HG02870 (cell line): ENCODE results near the gene MKRN2.
"Not testable (repeated sequence)": the region's sequence is repeated elsewhere in the genome, so short reads cannot be mapped to it uniquely, and the experiment has no call there.

Source experiments
- ATAC-seq: cut with Tn5 transposase; IDR thresholded peaks from one replicate; pipeline ENCODE4 v1.9.1; 2021; ENCODE audit warnings: mild to moderate bottlenecking, moderate library complexity; ENCODE audit not compliant: unreplicated experiment

MKRN2 gene

DNA sequence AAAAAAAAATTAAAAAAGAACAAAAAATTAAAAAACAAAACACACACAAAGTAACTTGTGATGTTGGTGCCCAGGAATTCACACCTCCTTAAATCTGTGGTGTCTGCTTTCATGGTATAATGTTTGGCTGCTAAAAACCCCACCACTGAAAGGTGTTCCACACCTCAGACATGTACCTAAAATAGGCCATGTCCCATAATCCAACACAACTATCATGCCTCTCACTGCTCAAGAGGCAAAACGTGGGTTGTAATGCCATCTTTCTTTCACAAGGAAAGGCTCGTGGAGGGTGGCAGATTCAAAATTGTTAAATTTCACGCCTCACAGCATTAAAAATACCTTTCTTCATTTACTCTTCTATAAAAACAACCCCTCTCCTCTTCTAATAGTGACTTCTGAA lies 29.5 kb downstream of the MKRN2 start:
- no peak for ATAC-seq

DNA sequence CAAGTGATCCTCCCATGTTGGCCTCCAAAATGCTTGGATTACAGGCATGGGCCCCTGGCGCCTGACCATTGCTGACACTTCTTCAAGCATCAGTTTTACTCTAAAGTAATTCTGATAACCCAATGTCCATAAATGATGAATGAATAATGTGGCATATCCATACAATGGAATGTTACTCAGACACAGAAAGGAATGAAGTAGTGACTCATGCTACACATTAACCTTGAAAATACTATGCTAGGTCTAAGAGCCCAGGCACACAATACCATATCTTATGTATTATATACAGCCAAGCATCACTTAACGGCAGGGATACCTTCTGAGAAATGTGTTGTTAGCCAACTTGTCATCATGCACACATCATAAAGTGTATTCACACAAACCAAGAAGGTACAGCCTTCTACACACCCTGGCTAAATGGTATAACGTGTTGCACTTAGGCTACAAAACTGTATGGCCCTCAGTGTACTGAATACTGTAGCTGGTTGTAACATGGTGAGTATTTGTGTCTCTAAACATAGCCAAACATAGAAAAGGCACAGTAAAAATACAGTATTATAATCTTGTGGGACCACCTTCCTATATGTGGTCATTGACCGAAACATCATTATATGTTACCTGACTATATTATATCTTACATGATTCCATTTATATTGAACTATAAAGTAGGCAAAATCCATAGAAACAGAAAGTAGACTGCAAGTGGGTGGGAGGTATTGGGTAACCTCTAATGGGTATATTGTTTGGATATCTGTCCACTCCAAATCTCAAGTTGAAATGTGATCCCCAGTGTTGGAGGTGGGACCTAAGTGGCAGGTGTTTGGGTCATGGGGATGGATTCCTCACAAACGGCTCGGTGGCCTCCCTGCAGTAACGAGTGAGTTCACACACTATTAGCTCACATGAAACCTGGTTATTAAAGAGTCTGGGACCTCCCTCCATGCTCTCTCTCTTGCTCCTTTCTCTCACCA lies 31.4 kb downstream of the MKRN2 start:
- no peak for ATAC-seq

DNA sequence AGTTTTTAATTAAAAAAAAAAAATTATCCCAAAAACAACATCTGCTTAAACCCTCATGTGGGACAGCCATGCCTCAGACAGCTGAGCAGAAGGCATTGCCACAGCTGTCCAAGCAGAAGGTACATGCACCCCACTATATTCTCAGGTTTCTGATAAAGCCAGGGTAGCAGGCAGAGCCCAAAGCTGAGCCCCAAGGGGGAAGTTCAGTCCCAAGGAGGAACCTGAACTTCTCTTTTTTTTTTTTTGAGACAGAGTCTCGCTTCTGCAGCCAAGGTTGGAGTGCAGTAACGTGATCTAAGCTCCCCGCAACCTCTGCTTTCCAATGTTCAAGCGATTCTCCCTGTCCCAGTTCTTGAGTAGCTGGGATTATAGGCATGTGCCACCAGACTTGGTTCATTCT lies 33.2 kb downstream of the MKRN2 start:
- ATAC-seq: no peak

GRCh38 chr3:12591456-12591855 lies 34.6 kb downstream of the MKRN2 start:
- ATAC-seq: no peak

DNA sequence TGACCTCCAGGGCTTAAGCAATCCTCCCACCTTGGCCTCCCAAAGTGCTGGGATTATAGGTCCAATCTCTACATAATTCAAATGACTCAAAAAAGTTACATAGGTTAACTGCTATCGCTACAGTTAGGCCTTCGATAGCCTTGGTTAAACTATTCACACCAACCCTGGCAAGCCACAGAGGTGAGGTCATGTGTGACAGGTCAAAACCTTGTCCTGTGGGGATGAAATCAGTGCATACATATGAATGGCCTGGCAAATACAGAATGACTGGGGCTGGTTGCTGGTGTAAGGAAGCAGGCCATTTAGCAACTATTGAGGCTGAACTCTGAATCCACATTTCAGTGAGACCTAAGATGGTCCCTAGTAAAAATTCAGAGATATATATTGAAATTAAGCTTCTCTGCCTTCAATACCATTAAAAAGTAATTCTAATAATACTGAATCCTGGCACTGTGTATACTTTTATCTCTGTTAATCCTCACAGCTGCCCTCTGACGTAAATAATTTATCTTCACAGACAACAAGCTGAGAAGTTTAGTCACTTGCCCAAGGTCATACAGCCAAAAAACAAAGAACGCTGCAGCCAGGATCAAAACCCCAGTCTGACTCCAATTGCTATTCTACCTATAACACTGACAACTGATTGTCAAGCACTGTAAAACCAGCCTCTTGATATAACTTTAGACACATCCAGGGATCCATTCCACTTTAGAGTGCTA lies 35.3 kb downstream of the MKRN2 start:
- no peak for ATAC-seq

- ATAC-seq: no peak
Observed at GRCh38 chr3:12593473-12593872, 36.6 kb downstream of the MKRN2 start.

- no peak for ATAC-seq
Observed at GRCh38 chr3:12598890-12599289, 42.0 kb downstream of the MKRN2 start.

DNA sequence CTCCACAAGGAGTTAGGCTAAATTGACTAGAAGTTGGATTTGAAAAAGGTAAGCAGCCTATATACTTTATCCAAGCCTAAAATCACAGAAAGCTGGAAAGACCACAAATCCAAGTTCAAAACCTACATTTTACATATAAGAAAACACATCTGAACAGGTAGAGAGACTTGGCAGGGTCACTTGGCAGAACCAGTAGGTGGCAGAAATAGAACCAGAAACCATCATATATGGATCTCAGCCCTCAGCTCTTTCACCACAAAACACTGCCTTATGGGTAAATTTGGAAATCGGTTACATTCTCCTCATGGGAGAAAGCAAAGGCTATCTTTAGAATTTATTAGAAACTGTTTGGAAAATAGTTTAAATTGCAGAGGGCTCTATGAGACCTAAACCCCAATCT lies 44.2 kb downstream of the MKRN2 start:
- no peak for ATAC-seq

DNA sequence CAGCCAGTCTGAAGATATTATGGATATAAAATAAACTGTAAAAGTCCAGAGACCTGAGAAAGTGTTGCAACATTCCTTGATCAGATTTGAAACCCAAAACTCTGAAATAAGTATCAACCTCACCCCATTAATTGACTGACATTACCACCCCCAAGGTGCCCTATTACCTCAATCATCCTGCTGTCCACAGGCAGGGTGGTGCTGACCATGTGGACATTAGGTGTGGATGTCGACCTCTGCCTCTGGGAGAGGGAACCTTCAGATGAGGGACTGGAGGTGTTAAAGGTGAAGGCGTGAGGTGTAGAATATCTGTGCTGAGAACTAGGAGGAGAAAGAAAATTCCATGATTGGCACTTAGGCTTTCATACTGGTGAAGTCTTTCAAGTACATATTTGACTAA lies 47.1 kb downstream of the MKRN2 start:
- no peak for ATAC-seq

GRCh38 chr3:12608376-12608775 lies 51.5 kb downstream of the MKRN2 start:
- ATAC-seq: no peak

GRCh38 chr3:12611117-12611516 lies 54.2 kb downstream of the MKRN2 start:
- ATAC-seq: no peak

- no peak for ATAC-seq
Observed at GRCh38 chr3:12612514-12613226, 55.8 kb downstream of the MKRN2 start.

GRCh38 chr3:12613250-12613649 lies 56.4 kb downstream of the MKRN2 start:
- ATAC-seq: no peak

DNA sequence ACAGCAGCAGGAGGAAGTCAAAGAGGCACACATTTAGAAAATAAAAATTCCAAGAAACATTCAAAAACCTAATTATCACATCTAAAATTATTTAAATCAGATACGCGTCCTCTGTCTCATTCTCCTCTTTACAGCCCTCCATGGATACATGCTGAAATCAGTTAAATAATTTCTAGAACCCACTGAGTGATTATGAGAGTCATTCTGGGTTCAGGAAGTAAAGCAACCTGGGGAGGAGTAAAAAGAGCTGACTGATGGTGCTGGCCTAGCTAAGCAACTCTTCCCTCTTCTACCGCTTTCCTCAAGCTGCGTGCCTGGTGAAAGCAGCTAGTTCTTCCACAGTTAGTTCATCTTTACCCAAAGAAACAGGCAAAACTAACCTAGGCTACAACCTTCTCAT lies 58.4 kb downstream of the MKRN2 start:
- ATAC-seq: no peak

GRCh38 chr3:12618426-12618825 lies 61.5 kb downstream of the MKRN2 start:
- ATAC-seq: no peak

DNA sequence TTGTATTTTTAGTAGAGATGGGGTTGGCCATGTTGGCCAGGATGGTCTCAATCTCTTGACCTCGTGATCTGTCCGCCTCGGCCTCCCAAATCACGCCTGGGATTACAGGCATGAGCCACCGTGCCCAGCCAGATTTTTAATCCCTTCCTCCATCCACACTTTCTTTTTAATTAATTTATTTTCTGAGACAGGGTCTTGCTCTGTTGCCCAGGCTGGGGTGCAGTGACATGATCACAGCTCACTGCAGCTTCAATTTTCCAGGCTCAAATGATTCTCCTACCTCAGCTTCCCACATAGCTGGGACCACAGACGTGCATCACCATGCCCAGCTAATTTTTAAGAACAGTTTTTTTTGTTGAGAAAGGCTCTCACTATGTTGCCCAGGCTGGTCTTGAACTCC lies 63.4 kb downstream of the MKRN2 start:
- ATAC-seq: no peak

- no peak for ATAC-seq
Observed at GRCh38 chr3:12620729-12621128, 63.8 kb downstream of the MKRN2 start.

GRCh38 chr3:12622335-12622734 lies 65.4 kb downstream of the MKRN2 start:
- peak; percentile 55 for ATAC-seq

DNA sequence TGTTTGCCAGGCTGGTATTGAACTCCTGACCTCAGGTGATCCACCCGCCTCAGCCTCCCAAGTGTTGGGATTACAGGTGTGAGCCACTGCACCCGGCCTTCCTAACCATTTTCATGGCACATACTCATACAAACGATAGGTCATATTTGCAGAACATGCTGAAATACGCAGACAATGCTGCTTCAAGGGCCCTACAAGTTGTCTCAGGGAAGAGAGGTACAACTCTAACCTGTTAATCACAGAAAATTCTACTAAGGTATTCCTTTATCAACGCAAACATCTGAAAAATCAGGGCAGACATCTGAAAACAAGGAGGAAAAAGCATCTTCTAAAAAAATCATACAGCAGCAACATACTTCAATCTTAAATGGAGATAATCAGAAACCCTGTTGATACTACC lies 67.2 kb downstream of the MKRN2 start:
- no peak for ATAC-seq

- not testable (repeated sequence) for ATAC-seq
Observed at GRCh38 chr3:12624964-12625363, 68.1 kb downstream of the MKRN2 start.

GRCh38 chr3:12627370-12627769 lies 70.5 kb downstream of the MKRN2 start:
- ATAC-seq: no peak
